K562 (cell line): ENCODE measurements around the gene CD37. TPM values are rescaled to one million over a fixed set of nuclear protein-coding genes. Genes with fewer than 3 reads are reported as not detected.
A peak's percentile ranks its signal among the peaks of the same experiment; 100 is the strongest.

Source experiments
- MCM2 ChIP-seq: fragments of 450-650 bp; IDR thresholded peaks from 2 replicates; pipeline ENCODE4 v1.6.1; 2017; ENCODE audit warnings: low read depth, mild to moderate bottlenecking
- MEIS2 ChIP-seq: fragments of 450-650 bp; IDR thresholded peaks from 2 replicates; pipeline ENCODE4 v1.6.1; 2014; ENCODE audit warnings: mild to moderate bottlenecking; ENCODE audit not compliant: partially characterized antibody
- MYC ChIP-seq, 2 experiments: fragments of 250-450 bp in 1 of 2; sonication (Bioruptor Pico) in 1 of 2; IDR thresholded peaks; 2 replicates each; pipeline versions ENCODE4 v1.5.1 to v1.6.1; 2012 to 2021; ENCODE audit warnings: low read depth in 2 of 2, borderline replicate concordance in 1 of 2, improper control_type of control experiment in 1 of 2, low read length in 1 of 2, mild to moderate bottlenecking in 1 of 2, moderate library complexity in 1 of 2
- NONO ChIP-seq, 2 experiments: fragments of 200-400 bp in 1 of 2; fragments of 450-650 bp in 1 of 2; formaldehyde crosslinking in 1 of 2; IDR thresholded peaks; 2 replicates each; pipeline ENCODE4 v1.6.1; 2017; ENCODE audit warnings: low read depth in 2 of 2, mild to moderate bottlenecking in 2 of 2, moderate library complexity in 2 of 2, low read length in 1 of 2
- RFX7 ChIP-seq: fragments of 250-450 bp; sonication (Bioruptor Pico); IDR thresholded peaks from 2 replicates; pipeline ENCODE4 v1.5.1; 2021; ENCODE audit warnings: mild to moderate bottlenecking
- SIN3A ChIP-seq, 2 experiments: fragments of 150-350 bp in 1 of 2; IDR thresholded peaks; 2 replicates each; pipeline ENCODE4 v1.6.1; 2011 to 2016; ENCODE audit warnings: borderline replicate concordance in 2 of 2, low read depth in 2 of 2, low read length in 2 of 2, mild to moderate bottlenecking in 2 of 2, moderate library complexity in 2 of 2; ENCODE audit not compliant: control insufficient read depth in 1 of 2
- SMAD1 ChIP-seq: fragments of 150-350 bp; IDR thresholded peaks from 2 replicates; pipeline ENCODE4 v1.6.1; 2014; ENCODE audit warnings: low read length, low read depth; ENCODE audit not compliant: partially characterized antibody
- TBL1XR1 ChIP-seq, 2 experiments: IDR thresholded peaks; 2 replicates each; pipeline ENCODE4 v1.6.1; 2012; ENCODE audit warnings: improper control_type of control experiment in 2 of 2, low read length in 2 of 2, mild to moderate bottlenecking in 1 of 2
- USF2 ChIP-seq: sonication (generic); formaldehyde crosslinking; IDR thresholded peaks from 2 replicates; pipeline ENCODE4 v1.5.0; 2020; ENCODE audit warnings: missing genetic modification reagents
- ZBTB34 ChIP-seq: fragments of 250-450 bp; sonication (Bioruptor Pico); IDR thresholded peaks from 2 replicates; pipeline ENCODE4 v1.8.0; 2021; ENCODE audit warnings: mild to moderate bottlenecking, moderate library complexity
- ZNF347 ChIP-seq: fragments of 450-650 bp; formaldehyde crosslinking; IDR thresholded peaks from 2 replicates; pipeline ENCODE4 v1.4.0; 2020; ENCODE audit warnings: low read depth, mild to moderate bottlenecking, moderate library complexity
- ZNF444 ChIP-seq: fragments of 250-450 bp; sonication (Bioruptor Pico); IDR thresholded peaks from 2 replicates; pipeline ENCODE4 v1.4.0; 2020; ENCODE audit warnings: mild to moderate bottlenecking, moderate library complexity
- ZNF717 ChIP-seq: fragments of 250-450 bp; sonication (Bioruptor Pico); IDR thresholded peaks from 2 replicates; pipeline ENCODE4 v1.5.0; 2021
- polyA plus RNA-seq, 8 experiments: library from polyadenylated mRNA; depleted of rRNA in 4 of 8; stranded (reverse) in 5 of 8; unstranded in 3 of 8; fragments of >200 nt; fragmentation: Nextera tagmentation in 2 of 8; fragmentation: Illumina TruSeq in 1 of 8; extraction: Ambion mirVana in 2 of 8; extraction: Trizol in 1 of 8; gene quantifications; 2 replicates each; pipeline versions ENCODE4 v1.2.1 to v1.2.3, GENCODE V29; 2011 to 2014; ENCODE audit warnings: inconsistent platforms in 1 of 8, missing spikeins in 1 of 8
- total RNA-seq, 7 experiments: library from RNA; depleted of rRNA in 6 of 7; stranded (reverse); fragments of >200 nt in 6 of 7; fragmentation: Illumina TruSeq in 2 of 7; extraction: Trizol in 2 of 7; gene quantifications; 2 replicates each; pipeline versions ENCODE4 v1.2.1 to v1.2.3, GENCODE V29; 2011 to 2021; ENCODE audit warnings: low replicate concordance in 1 of 7
- TF ChIP-seq, protein P1 (sequence below), 2 experiments: fragments of 450-650 bp; conservative IDR thresholded peaks; 2 replicates each; pipeline ENCODE4 v1.6.1; 2017; ENCODE audit warnings: mild to moderate bottlenecking in 2 of 2, moderate library complexity in 2 of 2
- TF ChIP-seq, protein P2 (sequence below), 2 experiments: fragments of 450-650 bp; IDR thresholded peaks; 2 replicates each; pipeline ENCODE4 v1.6.1; 2016

The CD37 gene
- total and polyA plus RNA-seq, 9 of the 15 experiments (the other 6 are each of a cell fraction or from before 2014, with no cell fraction given), result 2.5 to 19.0 (median 7.4) TPM

- TF ChIP-seq ZBTB34 (CRISPR knock-in tag) (no peak), RFX7 (no peak), ZNF717 (CRISPR knock-in tag) (no peak), MYC (IDR thresholded peaks at IDR 0.05; ENCODE audit: low read depth, low read length) (peak; percentile 29; the same call in 1 of the 2 replicates), MYC (CRISPR knock-in tag; IDR thresholded peaks at IDR 0.05; ENCODE audit: borderline replicate concordance, low read depth) (no peak), MCM2 (no peak), ZNF444 (CRISPR knock-in tag) (no peak), ZNF347 (CRISPR knock-in tag) (no peak), USF2 (CRISPR knock-in tag) (peak; percentile 89), MEIS2 (no peak), NONO (IDR thresholded peaks at IDR 0.05; ENCODE audit: low read depth in 2 of 2, low read length in 1 of 2) (no peak), SMAD1 (no peak), SIN3A (IDR thresholded peaks at IDR 0.05; ENCODE audit: borderline replicate concordance in 2 of 2, control insufficient read depth in 1 of 2, low read depth in 2 of 2, low read length in 2 of 2) (peak in 1 of 2 experiments; percentile 49; a peak in 1 of 4 replicates), TBL1XR1 (IDR thresholded peaks at IDR 0.05; ENCODE audit: low read length in 2 of 2) (no peak)
- TF ChIP-seq, protein P1, sequence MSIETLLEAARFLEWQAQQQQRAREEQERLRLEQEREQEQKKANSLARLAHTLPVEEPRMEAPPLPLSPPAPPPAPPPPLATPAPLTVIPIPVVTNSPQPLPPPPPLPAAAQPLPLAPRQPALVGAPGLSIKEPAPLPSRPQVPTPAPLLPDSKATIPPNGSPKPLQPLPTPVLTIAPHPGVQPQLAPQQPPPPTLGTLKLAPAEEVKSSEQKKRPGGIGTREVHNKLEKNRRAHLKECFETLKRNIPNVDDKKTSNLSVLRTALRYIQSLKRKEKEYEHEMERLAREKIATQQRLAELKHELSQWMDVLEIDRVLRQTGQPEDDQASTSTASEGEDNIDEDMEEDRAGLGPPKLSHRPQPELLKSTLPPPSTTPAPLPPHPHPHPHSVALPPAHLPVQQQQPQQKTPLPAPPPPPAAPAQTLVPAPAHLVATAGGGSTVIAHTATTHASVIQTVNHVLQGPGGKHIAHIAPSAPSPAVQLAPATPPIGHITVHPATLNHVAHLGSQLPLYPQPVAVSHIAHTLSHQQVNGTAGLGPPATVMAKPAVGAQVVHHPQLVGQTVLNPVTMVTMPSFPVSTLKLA (conservative IDR thresholded peaks at IDR 0.05), result peak; percentile 81 to 86
- TF ChIP-seq, protein P2, sequence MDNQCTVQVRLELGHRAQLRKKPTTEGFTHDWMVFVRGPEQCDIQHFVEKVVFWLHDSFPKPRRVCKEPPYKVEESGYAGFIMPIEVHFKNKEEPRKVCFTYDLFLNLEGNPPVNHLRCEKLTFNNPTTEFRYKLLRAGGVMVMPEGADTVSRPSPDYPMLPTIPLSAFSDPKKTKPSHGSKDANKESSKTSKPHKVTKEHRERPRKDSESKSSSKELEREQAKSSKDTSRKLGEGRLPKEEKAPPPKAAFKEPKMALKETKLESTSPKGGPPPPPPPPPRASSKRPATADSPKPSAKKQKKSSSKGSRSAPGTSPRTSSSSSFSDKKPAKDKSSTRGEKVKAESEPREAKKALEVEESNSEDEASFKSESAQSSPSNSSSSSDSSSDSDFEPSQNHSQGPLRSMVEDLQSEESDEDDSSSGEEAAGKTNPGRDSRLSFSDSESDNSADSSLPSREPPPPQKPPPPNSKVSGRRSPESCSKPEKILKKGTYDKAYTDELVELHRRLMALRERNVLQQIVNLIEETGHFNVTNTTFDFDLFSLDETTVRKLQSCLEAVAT (IDR thresholded peaks at IDR 0.05), result 0 out of 4 replicates have a peak, but pooled peaks of 1 of the 2 experiments have one; percentile 21
These were observed 5.1 kb downstream of the CD37 start (continued) for GRCh38 chr19:49340069-49340864.
